Endothelial cell of umbilical vein (primary cell): ENCODE results near the gene HOXC9.

Source experiments
- POLR2A ChIP-seq: IDR thresholded peaks from 2 replicates; pipeline ENCODE4 v1.6.1; 2012; ENCODE audit warnings: low read depth, mild to moderate bottlenecking, control low read depth, low read length
- TF ChIP-seq, protein P1 (sequence below), 2 donors: IDR thresholded peaks; 1 replicate in 1 of 2; 2 replicates in 1 of 2; pipeline ENCODE4 v1.5.1; 2011; ENCODE audit warnings: low read length in 2 of 2, mild to moderate bottlenecking in 2 of 2, moderate library complexity in 2 of 2, control low read depth in 1 of 2, inconsistent platforms in 1 of 2, low read depth in 1 of 2; ENCODE audit not compliant: insufficient read depth in 1 of 2; ENCODE audit errors: extremely low read depth in 1 of 2

DNA sequence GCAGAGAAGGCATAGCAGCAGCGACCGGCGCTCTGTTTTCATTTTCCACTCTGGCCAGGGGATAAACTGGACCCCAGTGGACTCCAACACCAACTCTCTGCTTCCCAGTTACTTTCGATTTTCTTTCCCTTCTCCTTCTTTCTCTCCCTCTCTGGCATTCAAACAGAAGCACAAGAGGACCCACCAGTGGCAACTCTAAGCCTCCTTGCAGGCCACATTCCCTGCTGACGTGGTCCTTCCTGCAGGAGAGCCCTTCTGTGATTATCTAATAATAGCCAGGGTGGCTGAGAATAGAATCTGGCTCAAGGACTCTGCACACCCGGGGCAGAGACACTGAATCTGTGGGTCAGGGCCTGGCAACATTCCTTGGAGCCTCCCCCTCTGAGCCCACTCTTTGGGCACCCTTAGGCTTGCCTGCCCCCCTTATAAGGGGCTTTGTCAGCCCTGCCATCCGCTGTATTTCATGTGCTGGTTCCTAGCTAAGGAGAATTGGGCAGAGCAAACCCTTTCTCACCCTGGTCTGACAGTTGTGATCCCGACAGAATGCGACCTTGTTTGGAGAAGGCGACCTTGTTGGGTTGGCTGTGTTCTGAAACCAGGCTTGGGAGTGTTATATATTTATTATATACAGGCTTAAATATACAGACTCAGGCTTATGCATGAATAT, 20.1 kb downstream of the HOXC9 start:
- TF ChIP-seq, protein P1, sequence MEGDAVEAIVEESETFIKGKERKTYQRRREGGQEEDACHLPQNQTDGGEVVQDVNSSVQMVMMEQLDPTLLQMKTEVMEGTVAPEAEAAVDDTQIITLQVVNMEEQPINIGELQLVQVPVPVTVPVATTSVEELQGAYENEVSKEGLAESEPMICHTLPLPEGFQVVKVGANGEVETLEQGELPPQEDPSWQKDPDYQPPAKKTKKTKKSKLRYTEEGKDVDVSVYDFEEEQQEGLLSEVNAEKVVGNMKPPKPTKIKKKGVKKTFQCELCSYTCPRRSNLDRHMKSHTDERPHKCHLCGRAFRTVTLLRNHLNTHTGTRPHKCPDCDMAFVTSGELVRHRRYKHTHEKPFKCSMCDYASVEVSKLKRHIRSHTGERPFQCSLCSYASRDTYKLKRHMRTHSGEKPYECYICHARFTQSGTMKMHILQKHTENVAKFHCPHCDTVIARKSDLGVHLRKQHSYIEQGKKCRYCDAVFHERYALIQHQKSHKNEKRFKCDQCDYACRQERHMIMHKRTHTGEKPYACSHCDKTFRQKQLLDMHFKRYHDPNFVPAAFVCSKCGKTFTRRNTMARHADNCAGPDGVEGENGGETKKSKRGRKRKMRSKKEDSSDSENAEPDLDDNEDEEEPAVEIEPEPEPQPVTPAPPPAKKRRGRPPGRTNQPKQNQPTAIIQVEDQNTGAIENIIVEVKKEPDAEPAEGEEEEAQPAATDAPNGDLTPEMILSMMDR (IDR thresholded peaks at IDR 0.05; ENCODE audit: extremely low read depth in 1 of 2, insufficient read depth in 1 of 2, low read depth in 1 of 2, low read length in 2 of 2) = no peak
- TF ChIP-seq POLR2A = no peak
